ENCODE results near the gene PFKL. TPM values are rescaled to one million over a fixed set of nuclear protein-coding genes. Genes with fewer than 3 reads are reported as not detected.

PFKL gene
- total RNA-seq, 1 donor from 2014 or later = 138 TPM

- H3K9me3 Mint-ChIP-seq (ENCODE audit: unreplicated experiment) = no peaks in the 10 kb centered on the region
- TF ChIP-seq CTCF (IDR thresholded peaks at IDR 0.05) = no peak
- H3K27me3 Mint-ChIP-seq (ENCODE audit: unreplicated experiment) = no peaks in the 10 kb centered on the region
- DNase-seq (ENCODE audit: extremely low spot score, unreplicated experiment) = no peak
- peaks cover under 1% of the 10 kb centered on the region for H3K36me3 Mint-ChIP-seq (ENCODE audit: unreplicated experiment)
- no peaks in the 10 kb centered on the region for H3K4me1 Mint-ChIP-seq (ENCODE audit: unreplicated experiment)
- no peak overlapping the region for H3K27ac Mint-ChIP-seq (ENCODE audit: unreplicated experiment)
- no peak overlapping the region for H3K4me3 Mint-ChIP-seq (ENCODE audit: unreplicated experiment)
Observed at GRCh38 chr21:44317871-44318270, 18.0 kb downstream of the PFKL start.

- H3K4me1 Mint-ChIP-seq (ENCODE audit: unreplicated experiment) = no peaks in the 10 kb centered on the region
- H3K27ac Mint-ChIP-seq (ENCODE audit: unreplicated experiment) = no peak overlapping the region
- H3K27me3 Mint-ChIP-seq (ENCODE audit: unreplicated experiment) = no peaks in the 10 kb centered on the region
- peaks cover 3% of the 10 kb centered on the region for H3K36me3 Mint-ChIP-seq (ENCODE audit: unreplicated experiment)
- no peak for DNase-seq (ENCODE audit: extremely low spot score, unreplicated experiment)
- TF ChIP-seq CTCF (IDR thresholded peaks at IDR 0.05) = no peak
- H3K9me3 Mint-ChIP-seq (ENCODE audit: unreplicated experiment) = no peaks in the 10 kb centered on the region
- no peak overlapping the region for H3K4me3 Mint-ChIP-seq (ENCODE audit: unreplicated experiment)
Observed at GRCh38 chr21:44318489-44319285, 18.8 kb downstream of the PFKL start.

- H3K4me1 Mint-ChIP-seq (ENCODE audit: unreplicated experiment) = no peaks in the 10 kb centered on the region
- no peak for DNase-seq (ENCODE audit: extremely low spot score, unreplicated experiment)
- no peak for TF ChIP-seq CTCF (IDR thresholded peaks at IDR 0.05)
- H3K27me3 Mint-ChIP-seq (ENCODE audit: unreplicated experiment) = no peaks in the 10 kb centered on the region
- no peak overlapping the region for H3K4me3 Mint-ChIP-seq (ENCODE audit: unreplicated experiment)
- H3K36me3 Mint-ChIP-seq (ENCODE audit: unreplicated experiment) = peaks cover 3% of the 10 kb centered on the region
- no peak overlapping the region for H3K27ac Mint-ChIP-seq (ENCODE audit: unreplicated experiment)
- no peaks in the 10 kb centered on the region for H3K9me3 Mint-ChIP-seq (ENCODE audit: unreplicated experiment)
Observed at GRCh38 chr21:44319407-44320065, 19.7 kb downstream of the PFKL start.

- Mint-ChIP-seq H3K4me1 (ENCODE audit: unreplicated experiment) (no peaks in the 10 kb centered on the region), H3K36me3 (ENCODE audit: unreplicated experiment) (peaks cover 3% of the 10 kb centered on the region), H3K27me3 (ENCODE audit: unreplicated experiment) (no peaks in the 10 kb centered on the region), H3K4me3 (ENCODE audit: unreplicated experiment) (no peak overlapping the region), H3K27ac (ENCODE audit: unreplicated experiment) (no peak overlapping the region), H3K9me3 (ENCODE audit: unreplicated experiment) (no peaks in the 10 kb centered on the region)
- DNase-seq (ENCODE audit: extremely low spot score, unreplicated experiment) = no peak
- no peak for TF ChIP-seq CTCF (IDR thresholded peaks at IDR 0.05)
Observed at GRCh38 chr21:44320847-44321246, 21.0 kb downstream of the PFKL start.

GRCh38 chr21:44321846-44322450, 22.1 kb downstream of the PFKL start:
- TF ChIP-seq CTCF (IDR thresholded peaks at IDR 0.05) = no peak

More at GRCh38 chr21:44321846-44322450, 22.1 kb downstream of the PFKL start:
- DNase-seq (ENCODE audit: extremely low spot score, unreplicated experiment) = no peak
- Mint-ChIP-seq H3K36me3 (ENCODE audit: unreplicated experiment) (peaks cover 3% of the 10 kb centered on the region), H3K4me1 (ENCODE audit: unreplicated experiment) (no peaks in the 10 kb centered on the region), H3K27me3 (ENCODE audit: unreplicated experiment) (no peaks in the 10 kb centered on the region), H3K27ac (ENCODE audit: unreplicated experiment) (no peak overlapping the region), H3K4me3 (ENCODE audit: unreplicated experiment) (no peak overlapping the region), H3K9me3 (ENCODE audit: unreplicated experiment) (no peaks in the 10 kb centered on the region)
